GM21447 (cell line): ENCODE results near the gene PRELID2.
"Not testable (repeated sequence)": the region's sequence is repeated elsewhere in the genome, so short reads cannot be mapped to it uniquely, and the experiment has no call there.

Experiments used
- ATAC-seq: cut with Tn5 transposase; IDR thresholded peaks from one replicate; pipeline ENCODE4 v1.9.1; 2021; ENCODE audit not compliant: unreplicated experiment

Gene PRELID2

DNA sequence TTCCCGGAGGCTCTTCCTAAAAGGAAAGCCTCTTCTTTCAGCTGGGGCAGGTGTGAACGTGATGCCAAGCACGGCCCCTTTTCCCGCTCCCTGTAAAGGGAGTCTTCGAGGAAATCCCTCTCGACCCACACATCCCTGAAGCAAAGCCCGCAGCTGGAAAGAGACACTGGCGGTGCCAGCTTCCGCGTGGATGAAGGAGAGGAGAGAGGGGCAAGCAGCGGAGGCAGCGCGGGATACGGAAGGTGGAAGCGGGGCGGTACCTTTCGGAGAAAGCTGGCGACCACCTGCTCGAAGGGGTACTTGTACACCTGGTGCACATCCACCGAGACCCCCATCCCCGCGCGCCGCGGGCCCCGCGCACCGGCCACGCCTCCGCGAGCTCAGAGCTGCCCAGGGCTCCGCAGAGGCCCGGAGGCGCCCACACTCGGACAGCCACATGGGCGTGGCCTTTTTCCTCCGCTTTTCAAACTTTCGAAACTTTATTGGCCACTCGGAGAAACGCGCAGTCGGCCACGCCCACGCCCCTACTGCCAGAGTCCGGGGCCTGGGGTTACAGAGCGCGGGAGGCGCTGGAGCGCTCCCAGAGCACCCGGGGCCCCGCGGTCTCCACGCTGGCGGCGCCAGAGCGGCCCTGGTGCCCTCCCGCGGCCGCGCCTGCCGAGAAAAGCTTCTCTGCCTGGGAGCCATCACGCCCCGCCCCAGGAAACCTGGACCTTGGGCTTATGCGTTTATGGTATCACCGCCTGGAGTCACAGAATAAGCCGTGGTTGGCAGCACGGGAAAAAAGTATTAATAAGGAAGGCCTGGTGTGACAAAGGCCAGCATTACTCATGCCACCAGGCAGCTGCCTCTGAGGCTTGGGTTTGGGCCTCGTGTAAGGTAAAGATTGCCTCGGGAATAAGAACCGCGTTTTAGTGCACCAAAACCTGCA is at the start of gene PRELID2:
Gene PRELID2 (minus strand): TSS at position 426 of the 931 bp plus-strand sequence. CDS start 91 bp downstream, at position 335.
- ATAC-seq, result peak; percentile 91

DNA sequence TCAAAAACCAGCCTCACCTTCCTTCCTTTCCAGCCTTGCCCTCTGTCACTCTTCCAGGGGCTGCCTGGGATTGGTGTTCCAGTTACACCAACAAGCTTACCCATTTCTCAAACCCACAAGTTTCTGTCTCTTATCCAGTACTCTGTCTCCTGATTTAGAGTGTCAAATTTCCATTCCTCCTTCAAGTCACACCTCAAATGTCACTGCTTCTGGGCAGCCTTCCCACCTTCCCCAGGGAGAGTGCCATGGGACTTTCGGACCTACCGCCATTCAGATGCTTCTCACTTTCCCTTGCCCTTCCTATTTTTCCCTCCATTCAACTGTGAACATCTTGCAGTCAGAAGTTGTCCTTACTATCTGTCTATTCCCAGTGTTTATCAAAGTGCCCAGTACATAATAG is 39.6 kb upstream of the PRELID2 start:
- no peak for ATAC-seq

DNA sequence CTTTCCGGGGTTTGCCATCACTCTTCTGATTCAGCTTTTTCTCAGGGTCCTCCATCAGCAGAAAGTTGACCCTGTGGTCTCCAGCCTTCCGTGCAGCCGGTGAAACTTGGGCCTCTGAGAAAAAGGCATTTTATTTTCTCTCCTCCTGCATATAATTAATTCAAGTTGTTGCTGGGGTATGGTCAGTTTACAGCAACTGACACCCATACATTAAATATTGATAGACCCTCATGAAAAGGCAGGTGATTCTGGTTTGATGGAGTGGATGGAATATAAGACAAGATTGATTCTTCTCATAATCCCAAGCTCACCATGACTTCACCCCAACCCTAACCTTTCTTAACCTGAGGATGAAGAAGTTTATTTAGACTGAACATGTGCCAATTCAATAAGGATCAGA is 37.8 kb upstream of the PRELID2 start, which contains the start of gene GRXCR2:
Gene GRXCR2 (minus strand): TSS at position 101 of the 400 bp plus-strand sequence. CDS start 46 bp downstream, at position 55.
- no peak for ATAC-seq

DNA sequence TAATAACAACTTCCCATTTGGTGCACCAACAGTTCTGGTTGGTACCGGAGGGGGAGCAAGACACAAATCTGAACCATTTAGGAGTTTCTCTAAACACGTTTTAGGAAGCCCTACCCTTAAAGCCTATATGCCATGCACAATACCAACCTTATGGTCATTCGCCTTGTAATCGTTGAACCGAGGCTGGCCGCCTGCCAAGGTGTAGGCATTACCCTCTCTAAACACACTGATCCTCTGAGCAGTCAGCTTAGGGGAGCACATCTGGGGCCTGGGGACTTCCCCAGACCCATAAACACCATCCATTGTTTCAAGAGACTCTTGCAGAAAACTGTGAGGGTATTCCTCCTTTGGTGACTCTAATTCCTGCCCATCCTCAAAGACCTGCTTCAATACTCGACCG is 37.3 kb upstream of the PRELID2 start:
- no peak for ATAC-seq

DNA sequence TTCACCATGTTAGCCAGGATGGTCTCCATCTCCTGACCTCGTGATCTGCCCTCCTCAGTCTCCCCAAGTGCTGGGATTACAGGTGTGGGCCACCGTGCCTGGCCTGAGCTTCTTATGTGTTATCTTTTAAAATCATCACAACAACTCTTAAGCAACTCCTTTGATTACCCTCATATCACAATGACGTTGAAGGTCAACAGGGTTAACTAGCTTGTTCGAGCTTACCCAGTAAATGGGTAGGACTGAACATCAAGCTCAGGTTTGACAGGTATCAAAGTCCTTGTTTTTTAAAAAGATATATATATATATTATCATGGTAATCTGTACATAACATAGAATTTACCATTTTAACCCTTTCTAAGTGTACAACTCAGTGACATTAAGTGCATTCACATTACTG is 34.6 kb upstream of the PRELID2 start:
- ATAC-seq, result no peak

DNA sequence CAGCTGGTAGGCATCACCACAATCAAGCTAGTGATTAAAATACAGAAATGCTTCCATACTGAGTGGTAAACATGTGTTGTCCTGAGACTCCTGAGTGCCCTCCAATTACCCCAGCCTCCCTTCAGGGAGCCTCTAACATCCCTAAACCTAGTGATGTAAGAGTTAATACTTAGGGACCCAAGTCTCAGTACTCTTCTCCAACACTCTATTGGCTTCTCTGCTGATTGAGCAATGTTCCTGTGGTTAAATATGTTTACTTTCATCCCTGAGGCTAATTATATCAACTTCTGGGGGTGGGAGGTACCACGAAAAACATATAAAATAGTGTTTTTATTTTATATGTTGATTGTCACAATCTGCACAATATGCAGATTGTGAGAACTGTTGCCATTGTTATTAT is 32.7 kb upstream of the PRELID2 start:
- no peak for ATAC-seq

DNA sequence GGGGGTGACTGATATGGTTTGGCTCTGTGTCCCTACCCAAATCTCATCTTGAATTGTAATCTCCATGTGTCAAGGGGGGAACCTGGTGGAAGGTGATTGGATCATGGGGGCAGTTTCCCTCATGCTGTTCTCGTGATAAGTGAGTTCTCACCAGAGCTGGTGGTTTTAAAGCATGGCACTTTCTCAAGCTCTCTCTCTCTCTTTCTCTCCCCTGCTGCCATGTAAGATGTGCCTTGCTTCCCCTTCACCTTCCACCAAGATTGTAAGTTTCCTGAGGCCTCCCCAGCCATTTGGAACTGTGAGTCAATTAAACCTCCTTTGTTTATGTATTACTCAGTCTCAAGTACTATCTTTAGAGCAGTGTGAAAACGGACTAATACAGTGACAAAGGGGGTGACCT is 29.3 kb upstream of the PRELID2 start:
- not testable (repeated sequence) for ATAC-seq

DNA sequence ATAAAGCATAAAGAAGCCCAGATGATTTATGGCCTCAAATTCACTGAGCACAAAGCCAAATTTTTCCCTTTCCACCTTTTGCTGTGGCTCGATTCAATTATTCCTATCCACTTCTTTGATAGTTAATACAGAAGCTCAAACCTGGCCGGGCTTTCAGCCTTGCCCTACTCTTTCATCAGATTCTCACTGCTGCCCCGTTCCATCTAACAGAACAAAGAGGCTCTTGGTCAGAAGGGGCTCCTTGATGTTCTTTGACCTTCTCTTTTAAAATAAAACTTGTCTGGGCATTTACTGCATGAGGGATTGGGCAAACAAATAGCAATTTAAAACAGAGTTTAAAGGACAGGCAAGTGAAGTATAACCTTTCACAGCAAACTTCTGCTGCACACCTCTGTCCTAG is 27.9 kb upstream of the PRELID2 start:
- no peak for ATAC-seq

DNA sequence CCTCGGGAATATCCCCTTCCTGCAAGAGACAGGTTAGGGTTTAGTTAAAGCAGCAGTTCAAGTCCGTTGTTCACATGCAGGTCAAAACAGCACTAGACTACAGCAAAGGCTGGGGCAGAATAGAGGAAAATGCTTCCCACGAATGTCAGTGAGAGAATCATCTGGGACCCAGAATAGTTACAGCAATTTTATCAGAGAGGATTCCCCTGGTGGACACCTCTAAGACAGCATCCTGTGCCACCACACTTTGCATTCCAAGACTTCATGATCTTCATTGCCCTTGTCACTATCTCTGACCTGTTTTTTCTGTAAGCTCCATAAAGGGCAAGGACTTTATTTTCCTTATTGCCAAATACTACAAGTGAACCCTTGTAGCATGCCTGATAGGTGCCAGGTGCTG is 24.8 kb upstream of the PRELID2 start:
- ATAC-seq, result no peak

DNA sequence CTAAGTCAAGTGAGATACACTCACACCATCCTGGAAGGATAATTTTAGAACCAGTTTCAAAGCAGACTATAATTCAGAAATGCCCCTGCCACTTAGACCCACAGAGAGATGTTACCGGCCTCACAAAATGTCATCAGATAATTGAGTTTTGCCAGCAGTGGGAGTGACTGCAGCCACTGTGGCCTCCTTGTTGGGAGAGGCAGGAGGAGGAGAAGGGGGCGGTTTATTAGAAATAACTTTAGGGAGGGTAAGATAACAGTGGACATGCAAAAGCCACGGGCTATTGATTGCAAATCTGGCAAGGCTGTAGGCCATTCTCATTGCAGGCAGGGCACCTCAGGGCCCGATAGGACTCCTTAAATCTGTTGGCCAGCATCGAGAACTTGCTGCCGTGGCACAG is 24.3 kb upstream of the PRELID2 start:
- no peak for ATAC-seq

DNA sequence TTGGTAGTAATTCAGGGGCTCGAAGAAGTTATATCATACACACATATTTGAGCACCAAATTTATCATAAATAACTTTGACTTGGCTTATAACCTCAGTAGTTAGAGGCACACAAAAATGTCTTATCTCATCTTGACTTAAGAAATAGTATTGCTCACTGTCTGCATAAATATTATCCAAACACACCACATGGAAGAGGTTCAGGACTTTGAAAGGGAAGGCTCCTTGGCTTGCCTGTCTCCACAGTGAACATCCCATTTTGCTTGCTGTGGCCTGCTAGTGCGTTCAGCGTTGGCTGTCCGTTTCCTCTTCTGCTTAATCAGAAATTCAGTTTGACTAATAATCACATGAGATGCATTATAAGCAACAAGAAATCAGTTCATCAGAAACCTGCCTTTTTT is 23.8 kb upstream of the PRELID2 start:
- no peak for ATAC-seq

DNA sequence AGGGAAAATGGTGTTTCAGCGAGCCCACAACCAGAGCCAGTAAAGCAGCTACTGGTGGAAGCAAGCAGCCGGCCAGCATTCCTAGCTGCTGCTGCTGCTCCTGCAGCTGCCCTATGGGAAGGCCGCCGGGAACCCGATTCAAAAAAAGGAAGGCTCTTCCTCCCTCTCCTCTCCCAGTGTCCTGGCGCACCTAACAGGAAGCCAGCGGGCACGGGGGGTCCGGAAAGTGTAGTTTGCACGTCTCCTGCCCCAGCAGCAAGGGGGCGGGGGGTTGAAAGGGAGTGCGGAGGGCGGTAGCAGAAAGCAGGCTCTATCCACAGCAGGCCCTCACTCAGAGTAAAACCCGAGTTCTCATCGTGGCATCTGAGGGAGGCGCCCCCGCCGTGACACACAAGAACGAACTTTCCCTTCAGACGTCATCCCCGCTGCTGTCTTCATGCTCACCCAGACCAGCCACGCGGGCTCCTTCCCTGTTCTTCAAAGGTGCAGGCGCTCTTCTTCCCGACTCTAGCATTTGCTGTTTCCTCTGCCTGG is 21.2 kb upstream of the PRELID2 start:
- ATAC-seq, result no peak

DNA sequence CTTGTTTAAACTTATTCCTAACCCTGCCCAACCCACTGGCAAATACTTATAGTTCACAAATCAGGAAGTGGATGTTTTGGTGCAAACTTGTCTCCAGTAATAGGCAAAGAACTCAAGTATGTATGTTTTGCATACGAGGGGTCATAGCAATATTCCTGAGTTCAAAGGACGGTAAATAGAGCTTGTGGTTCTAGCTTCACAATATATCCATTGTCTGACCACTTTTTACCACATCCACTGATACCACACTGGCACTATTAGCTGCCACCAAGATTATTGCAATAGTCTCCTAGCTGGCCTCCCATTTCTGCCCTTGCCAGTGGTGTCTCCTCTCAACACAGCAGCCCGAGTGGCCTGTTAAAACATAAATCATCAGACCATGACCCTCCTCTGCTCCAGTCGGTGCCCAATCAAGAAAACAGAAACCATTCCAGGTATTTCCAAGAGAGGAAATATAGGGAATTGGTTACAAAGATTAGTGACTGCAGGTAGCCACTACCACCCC is 20.7 kb upstream of the PRELID2 start:
- ATAC-seq, result no peak

DNA sequence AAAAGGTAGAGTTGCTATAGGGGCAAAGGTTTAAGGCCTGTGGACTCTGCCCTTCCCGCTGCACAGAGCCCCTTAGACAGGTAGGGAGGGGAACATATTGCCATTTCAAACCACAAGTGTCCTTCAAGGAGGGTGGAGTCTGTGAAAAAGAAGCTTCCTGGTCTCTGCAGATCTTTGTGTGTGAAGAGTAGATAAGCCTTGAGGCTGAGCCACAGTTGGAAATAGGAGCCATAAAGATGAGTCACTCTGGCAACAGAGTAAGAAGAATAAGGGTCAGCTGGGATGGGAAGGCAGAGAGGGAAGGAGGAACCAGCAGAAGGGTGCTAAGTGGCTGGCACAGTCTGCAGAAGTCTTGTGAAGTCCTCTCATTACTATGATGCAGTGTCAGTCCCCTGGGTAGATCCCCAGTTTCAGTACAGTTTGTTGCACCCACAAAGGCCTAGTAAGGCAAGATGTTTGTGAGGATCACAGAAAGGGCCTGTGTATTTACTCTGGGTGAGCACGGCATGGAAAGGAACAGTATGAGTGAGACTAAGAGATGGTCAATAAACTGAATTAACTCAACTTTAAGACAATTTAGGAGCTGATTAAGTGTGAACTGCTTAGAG is 19.6 kb upstream of the PRELID2 start:
- ATAC-seq, result no peak

DNA sequence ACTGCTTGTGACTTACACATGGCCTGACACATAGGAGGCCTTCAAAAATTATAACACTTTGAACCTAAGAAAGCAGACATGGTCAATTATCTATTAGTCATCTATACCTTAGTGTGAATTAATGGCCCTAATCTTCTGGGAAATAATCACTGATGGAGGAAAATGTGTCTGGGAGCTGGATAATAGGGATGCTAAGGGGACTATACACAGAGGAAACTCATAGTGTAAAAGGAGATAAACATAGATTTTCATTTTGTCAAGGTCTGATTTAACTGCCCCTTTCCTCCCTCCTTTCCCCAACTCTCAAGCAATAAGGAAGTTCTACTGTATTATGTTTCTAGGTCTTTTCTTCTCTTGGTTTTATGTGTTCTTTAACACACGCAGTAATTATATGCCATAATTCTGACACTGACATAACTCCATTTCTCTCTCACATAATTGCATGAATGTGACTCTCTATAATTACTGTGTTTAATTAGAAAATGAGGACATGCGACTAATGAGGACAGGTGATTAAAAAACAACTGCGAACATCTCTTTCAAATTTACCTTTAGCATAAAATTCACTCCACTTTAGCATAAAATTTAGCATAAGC is 18.7 kb upstream of the PRELID2 start:
- ATAC-seq, result no peak

DNA sequence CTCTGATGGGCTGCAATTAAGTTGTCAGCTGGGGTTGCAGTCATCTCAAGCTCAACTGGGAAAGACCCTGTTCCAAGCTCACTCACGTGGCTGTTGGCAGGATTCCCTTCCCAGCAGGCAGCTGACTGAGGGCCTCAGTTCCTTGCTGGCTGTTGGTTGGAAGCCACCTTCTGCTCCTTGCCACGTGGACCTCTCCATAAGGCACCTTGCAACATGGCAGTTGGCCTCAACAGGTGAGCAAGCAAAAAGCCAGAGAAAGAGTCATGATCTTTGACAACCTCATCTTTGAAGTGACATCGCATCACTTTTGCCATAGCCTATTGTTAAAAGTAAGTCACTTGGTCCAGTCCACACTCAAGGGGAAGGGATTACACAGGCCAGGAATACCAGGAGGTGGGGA is 17.8 kb upstream of the PRELID2 start:
- ATAC-seq, result no peak

DNA sequence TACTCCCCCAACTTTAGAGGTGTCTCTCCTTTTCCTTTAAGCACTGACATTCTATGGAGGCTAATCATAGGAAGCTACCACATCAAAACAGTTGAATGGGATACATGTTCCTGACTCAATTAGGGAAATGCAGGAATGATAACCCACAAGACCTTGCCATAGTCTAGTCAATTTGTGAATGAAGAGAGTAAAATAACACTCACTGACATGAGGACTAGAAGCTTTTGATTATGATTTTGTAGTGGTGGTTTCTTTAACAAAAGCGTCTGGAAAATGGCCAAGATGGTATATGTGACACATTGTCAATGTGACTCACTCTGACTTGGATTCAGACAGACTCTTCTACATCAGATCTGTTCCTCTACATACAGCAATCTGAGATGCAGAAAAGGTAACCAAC is 13.7 kb upstream of the PRELID2 start:
- ATAC-seq, result no peak

DNA sequence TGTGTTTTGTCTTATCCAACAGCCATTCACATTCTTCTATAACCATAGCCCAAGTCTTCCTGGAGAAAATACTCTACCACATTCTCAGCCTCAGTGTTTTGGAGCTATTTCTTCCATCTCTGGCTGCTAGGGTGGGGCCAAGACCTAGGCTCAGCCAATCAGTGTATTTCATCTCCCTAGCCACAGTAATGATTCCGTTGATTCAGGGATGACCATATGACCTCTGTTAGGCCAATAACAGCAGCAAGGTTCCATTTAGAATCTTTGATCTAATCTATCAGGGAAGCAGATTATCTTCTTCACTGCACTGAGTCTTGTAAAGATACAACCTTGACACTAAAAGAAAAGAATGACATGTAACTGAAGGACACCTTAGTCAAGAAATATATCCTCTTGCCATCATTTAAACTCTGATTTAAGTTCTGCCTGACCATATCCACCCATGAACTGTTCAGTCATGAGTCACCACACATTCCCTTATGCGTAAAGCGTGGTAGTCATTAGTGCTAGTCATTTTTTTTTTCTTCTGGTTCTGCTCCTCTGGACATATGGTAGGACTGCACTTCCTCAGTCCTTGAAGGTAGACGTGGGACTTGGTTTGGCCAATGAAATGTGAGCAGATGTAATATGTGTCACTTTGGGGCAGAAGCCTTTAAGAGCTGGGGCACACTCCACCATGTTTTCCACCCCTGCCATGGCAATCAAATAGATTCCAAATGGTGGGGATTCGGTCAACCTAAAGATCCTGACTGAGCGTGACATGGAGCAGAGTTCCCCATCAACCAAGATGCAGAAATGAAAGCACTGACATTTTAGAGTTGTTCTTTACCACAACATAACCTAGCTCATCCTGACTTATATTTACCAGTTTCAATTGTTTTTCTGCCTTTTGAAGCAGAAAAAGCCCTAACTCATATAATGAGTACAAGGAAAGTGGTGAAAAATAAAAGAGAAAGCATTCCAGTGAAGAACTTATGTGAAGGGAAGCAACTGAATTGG is 12.7 kb upstream of the PRELID2 start:
- ATAC-seq, result no peak

DNA sequence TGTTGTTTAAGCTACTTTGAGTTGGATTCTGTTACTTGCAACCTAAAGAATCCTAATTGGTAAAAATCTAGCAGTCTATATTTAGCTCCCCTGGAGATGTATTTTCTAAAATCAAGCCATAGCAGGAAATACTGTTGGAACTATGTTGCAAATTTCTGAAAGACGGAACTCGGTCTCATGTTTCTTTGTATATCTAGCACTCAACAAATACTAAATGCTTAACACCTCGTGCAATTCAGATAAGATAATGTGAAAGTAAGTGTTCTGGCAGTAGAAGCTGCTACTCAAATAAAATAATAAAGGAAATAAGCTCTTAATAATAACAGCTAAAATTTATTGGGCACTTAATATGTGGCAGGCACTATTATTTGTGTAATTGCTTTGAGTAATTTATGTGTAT is 10.9 kb upstream of the PRELID2 start:
- no peak for ATAC-seq

DNA sequence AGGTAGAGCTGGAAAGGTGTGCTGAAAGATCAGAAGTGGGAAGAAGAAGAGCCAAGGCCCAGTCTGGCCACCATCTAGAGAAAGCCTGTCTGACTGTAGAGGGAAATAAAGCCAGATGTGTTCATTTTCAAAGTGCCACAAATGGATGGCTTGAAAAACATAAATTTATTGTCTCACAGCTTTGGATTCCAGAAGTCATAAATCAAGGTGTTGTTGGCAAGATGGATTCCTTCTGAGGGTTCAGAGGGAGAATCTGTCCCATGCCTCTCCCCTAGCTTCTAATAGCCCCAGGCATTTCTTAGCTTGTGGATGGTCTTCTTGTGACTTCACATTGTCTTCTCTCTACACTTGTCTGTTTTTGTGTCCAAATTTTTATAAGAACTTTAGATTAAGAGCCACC is 6.2 kb upstream of the PRELID2 start:
- ATAC-seq, result no peak
